GM18868 (cell line): ENCODE data around the gene RELL2.

Source experiments
- ATAC-seq: cut with Tn5 transposase; IDR thresholded peaks from one replicate; pipeline ENCODE4 v1.9.1; 2021; ENCODE audit warnings: mild to moderate bottlenecking, moderate library complexity; ENCODE audit not compliant: unreplicated experiment

The RELL2 gene

DNA sequence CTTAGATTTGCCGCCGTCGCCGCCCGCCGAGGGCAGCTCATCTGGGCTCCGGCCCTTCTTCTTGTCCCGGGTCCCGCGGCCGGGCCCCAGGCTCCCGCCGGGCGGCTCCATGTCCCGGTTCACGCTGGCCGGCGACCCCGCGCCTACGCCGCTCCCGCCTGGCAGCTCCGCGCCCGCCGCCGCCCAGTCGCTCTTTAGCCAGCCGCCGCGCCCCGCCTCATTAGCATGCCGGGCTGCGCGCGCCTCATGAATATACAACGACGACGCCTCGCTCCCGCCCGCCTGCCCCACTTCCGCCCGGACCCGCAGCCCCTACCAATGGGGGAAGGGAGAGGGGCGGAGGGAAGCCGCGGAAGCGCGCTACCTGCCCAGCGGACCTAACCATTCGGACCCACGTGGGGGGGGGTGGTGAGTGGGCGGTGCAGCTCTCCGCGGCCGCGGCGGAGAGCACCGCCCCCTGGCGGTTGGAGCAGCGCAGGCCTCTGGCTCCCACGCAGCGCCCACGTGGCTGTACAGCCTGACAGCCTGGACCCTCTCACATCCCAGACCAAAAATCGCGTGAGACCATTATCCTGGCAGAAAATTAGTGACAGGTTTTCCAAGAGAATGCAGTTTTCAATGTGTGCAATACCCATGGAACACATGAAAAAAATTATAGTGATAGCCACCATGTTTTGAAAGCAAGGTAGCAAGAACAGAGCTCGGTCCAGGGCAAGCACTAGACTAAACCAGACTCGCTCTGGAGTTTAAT is 17.8 kb upstream of the RELL2 start, which contains the start of gene DIAPH1:
TSS of gene DIAPH1 (minus strand) at position 197 of the 751 bp plus-strand sequence. CDS start at position 111, 86 bp downstream.
- peak; percentile 84 for ATAC-seq

DNA sequence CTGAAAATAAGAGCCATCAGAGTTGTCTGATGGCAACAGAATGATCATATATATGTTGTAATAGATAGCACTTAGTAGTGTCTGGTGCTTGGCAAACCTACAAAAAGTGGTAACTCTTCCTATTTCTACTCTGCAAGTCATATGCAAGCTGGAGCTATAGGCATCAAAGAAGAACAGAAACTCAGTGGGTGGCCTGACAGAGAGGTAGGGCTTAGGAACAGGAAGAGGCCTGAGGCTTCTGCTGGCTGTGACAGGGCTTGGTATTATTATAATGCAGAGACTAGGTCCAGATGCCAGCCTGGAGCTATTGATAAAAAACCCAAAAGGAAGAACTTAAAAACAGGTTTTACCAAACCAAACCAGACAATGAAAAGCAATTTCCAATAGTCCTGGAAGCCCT is 13.6 kb upstream of the RELL2 start:
- ATAC-seq, result peak; percentile 66

DNA sequence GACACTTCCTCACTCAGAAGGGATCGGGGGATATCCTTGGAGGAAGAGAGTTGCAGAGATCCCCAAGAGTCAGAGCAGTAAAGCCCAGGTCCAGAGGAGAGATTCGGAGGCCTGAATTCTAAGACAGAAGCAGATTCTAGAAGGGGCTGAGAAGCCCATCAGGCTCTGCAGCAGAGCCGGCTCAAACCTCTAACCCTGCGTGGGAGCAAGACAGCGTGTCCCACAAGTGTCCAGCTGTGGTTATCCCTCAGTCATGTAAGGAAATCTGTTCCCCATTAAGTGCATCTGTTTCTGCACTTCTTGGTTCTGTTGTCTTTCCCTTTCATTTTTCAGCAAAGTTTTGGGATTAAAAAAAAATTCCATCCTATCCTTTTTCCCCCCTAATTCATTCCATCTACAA is 13.2 kb upstream of the RELL2 start:
- no peak for ATAC-seq

DNA sequence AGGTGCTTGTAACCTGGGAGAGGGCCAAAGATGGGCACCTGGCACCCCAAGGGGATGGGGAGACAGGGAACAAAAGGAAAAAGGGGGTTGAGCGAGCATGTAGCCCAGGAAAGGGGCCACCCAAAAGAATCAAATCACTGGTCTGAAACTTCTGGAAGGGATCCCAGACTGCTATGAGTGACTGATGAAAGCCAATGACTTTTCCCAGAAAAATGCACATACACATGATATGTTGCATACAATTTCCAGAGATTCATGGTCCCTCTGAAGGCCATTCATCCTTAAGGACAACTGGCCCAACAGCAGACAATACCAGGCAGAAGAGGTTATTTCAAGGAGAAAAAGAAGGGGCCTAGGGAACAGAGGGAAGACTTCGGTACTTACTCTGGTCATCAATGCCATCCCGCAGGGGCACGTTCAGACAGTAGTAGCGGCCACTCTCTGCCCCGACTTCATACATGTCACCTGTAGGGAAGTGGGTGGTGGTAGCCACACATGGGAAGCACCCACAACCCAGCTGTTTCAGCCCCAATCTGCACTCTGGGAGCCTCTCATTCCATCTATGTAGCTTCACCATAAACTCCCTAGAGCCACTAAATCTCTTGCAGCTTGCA is 8.5 kb upstream of the RELL2 start:
- ATAC-seq, result no peak

DNA sequence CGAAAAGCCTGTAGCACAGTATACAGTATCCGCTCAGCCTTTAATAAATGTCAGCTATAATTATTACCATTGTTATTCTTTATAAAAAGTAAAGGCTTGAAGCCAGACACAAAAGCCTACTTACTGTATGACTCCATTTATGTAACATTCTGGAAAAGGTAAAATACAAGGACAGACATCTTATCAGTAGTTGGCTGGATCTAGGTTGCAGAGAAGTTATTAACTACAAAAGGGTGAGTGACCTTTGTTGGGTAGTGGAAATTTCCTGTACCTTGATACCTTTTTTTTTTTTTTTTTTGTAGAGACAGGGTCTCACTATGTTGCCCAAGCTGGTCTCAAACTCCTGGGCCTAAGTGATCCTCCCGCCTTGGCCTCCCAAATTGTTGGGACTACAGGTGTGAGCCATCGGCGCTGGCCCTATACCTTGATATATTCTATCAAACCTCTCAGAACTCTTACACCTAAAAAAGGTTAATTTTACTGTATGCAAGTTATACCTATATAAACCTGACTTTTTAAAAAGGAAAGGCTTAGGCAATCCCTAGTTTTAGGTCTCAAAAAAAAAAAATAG is 6.1 kb upstream of the RELL2 start:
- no peak for ATAC-seq

DNA sequence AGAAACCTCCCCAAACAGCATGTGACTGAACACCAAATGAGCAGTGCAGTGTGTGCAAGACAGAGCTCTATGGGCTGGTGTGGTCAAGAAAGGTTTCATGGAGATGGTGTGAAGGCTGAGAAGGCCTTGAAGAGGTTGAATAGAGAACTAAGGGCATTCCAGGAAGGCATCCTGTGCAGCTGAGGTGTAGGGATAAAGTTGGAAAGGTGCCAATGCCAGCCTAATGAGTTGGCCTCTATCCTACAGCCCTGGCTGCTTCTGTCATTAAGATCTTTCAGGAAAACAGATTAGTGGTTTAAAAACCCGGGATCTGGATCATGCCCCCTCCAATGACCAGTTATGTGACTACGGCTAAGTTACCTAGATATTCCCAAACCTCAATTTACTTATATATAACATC is 4.1 kb upstream of the RELL2 start:
- ATAC-seq, result no peak

DNA sequence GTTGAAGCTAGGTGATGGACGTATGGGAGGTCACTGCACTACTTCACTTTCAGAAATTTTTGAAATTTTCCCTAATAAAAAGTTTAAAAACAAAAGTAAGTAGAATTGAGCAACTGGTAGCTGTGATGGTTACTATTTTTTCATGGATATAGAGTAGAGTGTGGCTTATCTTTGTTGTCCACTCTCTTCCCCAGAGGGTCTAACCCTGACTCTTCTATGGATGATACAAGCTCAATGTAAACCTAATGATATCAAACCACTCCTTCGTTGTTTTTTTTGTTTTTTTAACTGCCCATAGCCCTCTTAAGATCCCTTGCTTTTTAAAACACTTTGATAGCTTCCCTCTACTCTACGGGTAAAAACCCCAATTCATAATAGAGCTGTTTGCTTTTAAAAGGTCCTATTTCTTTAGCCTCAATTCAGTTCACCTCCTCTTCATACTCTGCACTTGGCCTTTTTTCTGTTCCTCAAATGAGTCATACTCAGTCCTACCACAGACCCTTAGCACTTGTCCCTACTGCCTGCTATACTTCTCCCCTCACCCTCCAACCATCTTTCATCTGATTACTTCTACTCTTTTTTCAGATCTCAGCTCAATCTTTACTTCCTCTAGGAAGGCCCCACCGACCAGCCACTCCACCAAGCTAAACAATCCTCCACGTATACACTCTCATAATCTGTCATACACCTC is 2.8 kb upstream of the RELL2 start:
- peak; percentile 83 for ATAC-seq

DNA sequence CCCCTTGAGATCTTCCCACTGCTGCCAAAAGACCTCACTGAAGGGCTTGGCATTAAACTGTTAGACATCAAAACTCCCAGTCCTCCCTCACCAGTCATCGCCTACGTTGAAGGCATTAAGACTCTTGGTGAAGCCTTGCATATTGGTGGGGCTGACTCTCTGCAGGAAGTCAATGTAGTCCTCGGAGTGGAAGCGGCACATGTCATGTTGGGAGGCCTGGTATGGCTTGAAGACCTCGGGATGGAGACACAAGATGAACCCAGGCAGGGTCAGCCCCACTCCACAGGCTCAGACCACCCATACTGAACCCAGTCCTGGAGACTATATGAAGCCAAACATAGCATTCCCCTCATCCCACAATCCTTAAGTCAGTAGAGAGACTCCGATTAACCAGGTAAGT is 2.1 kb upstream of the RELL2 start:
- ATAC-seq, result no peak

DNA sequence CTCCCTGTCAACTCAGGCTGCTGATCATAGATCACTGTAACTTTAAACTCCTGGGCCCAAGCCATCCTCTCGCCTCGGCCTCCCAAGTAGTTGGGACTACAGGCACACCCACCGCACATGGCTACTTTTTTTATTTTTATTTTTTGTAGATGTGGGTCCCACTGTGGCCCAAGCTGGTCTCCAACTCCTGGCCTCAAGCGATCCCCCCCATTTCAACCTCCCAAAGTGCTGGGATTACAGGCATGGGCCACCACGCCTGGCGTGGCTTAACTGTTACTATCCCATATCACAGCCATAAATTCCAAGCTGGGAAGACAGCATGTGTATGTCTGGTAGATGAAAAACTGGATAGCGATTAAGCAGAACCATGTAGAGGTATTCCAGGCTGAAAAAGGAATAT is 1.2 kb upstream of the RELL2 start:
- ATAC-seq, result no peak

DNA sequence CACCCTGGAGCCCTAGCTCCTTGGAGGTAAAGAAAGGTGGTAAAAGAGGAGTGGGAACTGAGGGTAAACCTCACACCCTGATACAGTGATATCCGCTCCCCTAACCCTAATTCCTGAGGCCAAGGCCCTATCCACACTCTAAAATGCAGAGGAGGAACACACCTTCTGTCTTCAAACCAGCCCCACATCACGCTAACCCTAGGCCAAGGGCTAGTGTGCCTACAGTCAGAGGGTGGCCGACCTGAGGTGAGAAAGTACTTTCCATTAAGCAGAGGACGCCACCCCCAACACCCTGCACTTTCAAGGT is 738 bp upstream of the RELL2 start:
- no peak for ATAC-seq

DNA sequence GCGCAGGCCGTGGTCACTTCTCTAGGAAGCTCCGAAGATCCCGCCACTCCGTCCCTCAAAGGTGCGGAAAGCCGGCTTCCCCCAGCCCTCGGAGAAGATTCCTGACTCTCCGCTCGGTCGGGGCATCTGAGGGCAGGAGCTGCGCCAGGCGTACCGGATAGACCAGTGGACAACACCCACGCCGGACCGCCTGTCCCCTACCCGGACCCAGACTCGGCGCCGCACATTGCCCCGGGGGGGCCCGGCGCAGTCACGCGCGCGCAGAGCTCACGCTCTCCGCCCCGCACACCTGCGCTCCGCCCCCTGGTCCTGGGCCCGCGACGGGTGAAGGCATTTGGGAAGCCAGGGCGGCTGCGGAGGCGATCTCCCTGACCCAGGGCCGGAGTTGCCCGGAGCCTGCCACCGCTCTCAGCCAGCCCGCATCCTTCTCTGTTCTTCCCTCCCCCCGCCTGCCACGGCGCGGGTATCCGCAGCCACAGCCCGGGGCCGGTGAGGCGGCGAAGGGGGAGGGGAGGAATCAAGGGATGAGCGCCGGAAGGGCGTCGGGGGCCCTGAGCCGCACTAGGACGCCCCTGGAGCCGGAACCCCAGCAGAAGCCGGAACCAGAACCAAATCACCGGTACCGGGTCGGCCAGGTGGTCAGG is 448 bp downstream of the RELL2 start:
- peak; percentile 17 for ATAC-seq

DNA sequence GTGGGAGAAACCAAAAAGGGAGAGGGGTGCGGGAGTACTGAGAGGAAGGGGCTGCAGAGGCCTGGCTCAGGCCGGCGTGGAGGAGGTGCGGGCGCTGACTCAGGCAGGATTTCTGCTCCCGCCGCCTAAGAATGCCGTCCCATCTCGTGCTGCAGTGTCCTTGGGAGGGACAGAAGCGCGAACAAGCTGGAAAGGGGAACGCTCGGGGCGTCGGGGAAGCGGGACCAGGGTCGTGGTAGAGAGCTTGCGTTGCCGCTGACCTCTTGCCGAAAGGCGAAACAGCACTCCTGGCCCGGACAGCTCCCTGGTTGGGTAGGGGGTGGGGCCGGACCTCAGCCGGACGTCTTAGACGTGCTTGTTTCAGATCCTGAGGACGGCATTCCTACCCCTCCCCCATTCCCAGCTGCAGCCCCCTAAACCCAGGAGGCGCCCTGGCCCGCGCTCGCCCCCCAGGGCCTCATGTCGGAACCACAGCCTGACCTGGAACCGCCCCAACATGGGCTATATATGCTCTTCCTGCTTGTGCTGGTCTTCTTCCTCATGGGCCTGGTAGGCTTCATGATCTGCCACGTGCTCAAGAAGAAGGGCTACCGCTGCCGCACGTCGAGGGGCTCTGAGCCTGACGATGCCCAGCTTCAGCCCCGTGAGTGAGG is 1.1 kb downstream of the RELL2 start:
- ATAC-seq, result peak; percentile 23

DNA sequence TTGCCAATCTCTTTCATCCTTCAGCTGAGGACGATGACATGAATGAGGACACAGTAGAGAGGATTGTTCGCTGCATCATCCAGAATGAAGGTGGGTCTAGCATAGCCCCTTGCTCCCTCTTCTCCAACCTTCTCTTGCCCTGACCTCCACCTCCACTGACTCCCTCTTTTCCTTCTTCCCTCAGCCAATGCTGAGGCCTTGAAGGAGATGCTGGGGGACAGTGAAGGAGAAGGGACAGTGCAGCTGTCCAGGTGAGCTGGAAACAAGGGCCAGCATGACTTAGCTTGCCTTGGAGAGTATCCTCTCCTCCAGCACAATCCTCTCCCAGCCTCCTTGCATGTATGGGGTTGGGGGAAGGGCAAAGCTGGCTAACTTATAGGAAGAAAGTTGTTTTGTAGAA is 2.0 kb downstream of the RELL2 start:
- ATAC-seq, result no peak

DNA sequence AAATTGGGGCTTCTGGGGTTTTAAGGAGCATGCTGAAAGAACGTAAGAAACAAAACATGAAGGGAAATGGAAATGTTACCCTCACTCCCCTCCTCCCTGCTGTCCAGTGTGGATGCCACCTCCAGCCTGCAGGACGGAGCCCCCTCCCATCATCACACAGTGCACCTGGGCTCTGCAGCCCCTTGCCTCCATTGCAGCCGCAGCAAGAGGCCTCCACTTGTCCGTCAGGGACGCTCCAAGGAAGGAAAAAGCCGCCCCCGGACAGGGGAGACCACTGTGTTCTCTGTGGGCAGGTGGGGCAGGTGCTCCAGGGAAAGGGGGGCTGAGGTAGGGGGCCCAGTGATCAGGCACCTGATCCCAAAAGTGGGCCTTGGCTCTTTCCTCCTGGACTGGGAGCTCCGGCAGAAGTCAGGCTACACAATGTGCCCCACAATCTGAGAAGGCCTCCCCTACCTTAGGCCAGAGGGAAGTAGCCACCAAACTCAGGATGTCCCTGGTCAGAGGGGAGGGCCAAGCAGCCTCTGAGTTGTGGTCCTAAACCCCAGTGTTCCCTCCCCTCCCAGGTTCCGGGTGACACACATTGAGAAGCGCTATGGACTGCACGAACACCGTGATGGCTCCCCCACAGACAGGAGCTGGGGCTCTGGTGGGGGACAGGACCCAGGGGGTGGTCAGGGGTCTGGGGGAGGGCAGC is 2.7 kb downstream of the RELL2 start:
- ATAC-seq, result no peak

DNA sequence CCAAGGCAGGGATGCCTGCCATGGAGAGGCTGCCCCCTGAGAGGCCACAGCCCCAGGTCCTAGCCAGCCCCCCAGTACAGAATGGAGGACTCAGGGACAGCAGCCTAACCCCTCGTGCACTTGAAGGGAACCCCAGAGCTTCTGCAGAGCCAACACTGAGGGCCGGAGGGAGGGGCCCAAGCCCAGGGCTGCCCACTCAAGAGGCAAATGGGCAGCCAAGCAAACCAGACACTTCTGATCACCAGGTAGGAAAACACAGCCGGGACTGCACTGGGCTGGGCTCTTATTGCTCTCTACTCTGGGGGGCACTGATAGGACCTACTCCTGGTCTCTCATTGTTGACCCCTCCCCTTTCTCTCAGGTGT is 3.2 kb downstream of the RELL2 start:
- ATAC-seq, result no peak

DNA sequence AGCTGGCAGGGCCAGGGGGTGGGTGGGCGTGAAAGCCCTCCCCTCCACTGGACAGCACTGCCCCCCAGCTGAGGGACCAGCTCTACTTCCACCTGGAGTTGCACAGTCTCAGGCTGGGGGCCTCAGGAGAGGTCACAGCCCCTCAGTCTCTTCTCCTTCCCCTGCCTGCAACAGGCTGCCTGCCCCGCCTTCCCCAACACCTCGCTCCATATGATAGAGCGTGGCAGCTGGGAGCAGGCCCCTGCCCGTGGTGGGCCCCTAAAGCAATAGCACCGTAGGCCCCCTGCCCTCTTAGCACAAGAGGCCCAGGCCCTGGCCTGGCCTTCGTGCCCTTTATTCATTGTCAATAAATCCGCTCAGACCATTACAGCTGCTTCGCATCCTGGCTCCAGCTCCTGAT is 3.9 kb downstream of the RELL2 start:
- no peak for ATAC-seq

DNA sequence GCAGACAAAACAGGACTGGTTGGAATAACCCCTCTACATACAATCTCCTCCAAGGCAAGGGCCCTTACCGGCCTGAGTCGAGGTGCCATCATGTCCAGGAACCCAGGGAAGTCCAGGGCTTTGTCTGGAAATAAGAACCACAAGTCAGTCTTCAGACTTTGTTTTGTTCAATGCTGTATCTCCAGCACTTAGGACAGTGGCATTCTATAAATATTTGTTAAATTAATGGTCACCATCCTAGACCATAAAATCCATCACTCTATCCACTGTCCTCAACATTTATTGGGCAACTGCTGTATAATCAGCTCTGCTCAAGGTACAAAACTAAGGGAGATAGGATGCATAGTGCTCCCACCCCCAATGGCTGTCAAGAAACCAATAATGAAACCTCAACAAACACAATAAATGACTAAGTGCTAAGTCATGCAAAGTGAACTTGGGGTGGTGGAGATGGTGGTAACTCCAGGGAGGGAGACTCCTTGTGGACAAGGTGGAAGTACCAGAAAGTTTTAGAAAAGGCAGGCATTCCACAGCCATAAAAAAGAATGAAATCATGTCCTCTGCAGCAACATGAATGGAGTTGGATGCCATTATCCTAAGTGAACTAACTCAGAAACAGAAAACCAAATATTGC is 5.0 kb downstream of the RELL2 start:
- ATAC-seq, result peak; percentile 79

DNA sequence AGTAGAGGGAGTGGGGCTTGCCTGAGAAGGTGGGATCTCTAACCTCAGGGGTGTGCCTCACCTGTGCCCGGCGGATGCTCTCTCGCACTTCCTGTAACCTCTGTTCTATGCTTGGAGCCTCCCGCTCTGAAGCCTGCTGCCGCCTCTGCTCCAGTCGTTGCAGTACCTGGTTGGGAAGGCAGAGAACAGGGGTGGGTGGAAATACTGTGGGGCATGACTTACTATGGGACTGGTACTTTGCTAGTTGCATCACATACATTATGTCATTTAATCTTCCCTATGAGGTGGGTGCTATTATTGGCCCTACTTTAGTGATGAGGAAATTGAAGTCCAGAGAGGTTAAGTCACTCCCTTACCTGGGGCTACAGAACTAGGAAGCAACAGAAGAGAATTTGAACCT is 9.2 kb downstream of the RELL2 start:
- ATAC-seq, result no peak

DNA sequence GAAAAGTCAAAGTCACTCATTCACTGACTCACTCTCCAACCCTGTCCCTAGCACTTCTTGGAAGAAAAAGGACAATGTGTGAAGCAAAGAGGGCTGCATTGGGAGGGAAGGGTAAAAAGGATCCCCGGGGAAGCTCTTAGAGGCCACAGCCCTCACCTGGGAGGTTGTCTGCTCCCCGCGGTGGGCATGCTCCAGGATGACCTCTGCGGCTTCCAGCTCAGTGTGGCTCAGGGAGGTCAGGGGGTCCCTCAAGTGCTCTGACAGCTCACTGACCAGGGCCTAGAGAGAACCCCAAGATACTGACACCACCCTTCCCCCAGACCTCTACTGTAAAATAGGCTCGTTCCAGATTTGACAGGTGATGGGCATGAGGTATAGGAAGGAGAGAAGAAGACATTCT is 10.4 kb downstream of the RELL2 start:
- ATAC-seq, result no peak

DNA sequence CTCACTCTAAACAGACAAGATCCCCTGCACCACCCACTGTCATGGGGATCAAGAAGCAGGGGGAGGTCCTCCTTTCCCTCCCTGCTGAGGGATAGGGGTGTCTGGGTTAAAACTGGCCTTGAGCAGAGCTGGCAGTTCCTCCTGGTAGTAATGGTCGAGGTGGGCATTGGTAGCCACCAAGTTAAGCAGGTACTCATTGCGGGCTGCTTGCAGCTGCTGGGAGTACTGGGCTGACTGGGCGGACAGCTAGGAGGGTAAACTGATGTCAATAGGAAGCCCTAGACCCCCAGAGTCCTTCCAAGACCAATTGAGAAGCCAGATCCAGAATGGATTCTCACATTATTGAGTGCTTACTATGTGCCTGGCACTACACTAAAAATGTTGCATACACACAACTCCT is 11.1 kb downstream of the RELL2 start:
- ATAC-seq, result no peak
